Measurements from ENCODE around the gene CLEC3A.
"Not testable (repeated sequence)": the region's sequence is repeated elsewhere in the genome, so short reads cannot be mapped to it uniquely, and the experiment has no call there.

Gene CLEC3A

GRCh38 chr16:78022347-78023060, at the start of gene CLEC3A:
CLEC3A (plus strand) TSS chr16:78022548; CDS start chr16:78022627, 79 bp downstream.
- no peak for FAIRE-seq

DNA sequence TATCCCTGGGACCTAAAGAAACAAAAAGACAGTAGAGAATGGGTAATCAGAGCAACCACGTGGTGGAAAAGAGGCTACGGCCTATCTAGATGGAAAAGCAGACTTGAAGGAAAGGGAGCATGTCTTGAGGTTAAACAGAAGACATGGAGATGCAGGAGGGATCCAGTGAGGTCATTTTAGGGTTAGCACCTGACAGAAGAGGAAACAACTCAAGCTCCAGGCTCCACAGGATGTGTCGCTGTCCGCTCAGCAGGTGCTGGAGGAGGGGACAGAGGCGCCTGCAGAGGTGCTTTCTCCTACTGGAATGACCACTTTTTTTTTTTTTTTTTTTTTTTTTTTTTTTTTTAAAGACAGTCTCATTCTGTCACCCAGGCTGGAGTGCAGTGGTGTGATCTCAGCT, 47.5 kb upstream of the CLEC3A start:
- no peak for FAIRE-seq

GRCh38 chr16:77975942-77976341, 46.4 kb upstream of the CLEC3A start:
- no peak for FAIRE-seq

DNA sequence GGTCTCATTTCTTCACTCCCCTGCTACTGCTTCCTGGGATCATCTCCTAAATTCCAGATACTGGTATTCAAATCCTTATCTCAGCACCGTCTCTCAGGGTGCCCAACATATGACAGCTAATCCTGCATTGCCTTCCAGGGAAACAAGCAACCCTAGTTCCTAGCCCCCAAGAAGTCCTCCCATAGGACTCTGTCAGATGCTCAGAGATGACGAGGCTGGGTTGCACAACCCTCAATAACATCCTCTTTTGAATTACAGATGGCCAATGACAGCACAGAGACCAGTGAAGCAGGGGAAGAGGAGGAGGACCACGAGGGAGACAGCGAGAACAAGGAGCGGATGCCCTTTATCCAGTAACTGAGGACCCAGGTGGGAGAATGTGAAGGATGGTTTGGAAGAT, 45.0 kb upstream of the CLEC3A start:
- no peak for FAIRE-seq

- no peak for FAIRE-seq
Measured at GRCh38 chr16:77985111-77985510, 37.2 kb upstream of the CLEC3A start.

GRCh38 chr16:77986011-77986740, 36.2 kb upstream of the CLEC3A start:
- FAIRE-seq: no peak

- FAIRE-seq: no peak
Measured at GRCh38 chr16:77987810-77988209, 34.5 kb upstream of the CLEC3A start.

- FAIRE-seq: no peak
Measured at GRCh38 chr16:77989846-77990245, 32.5 kb upstream of the CLEC3A start.

DNA sequence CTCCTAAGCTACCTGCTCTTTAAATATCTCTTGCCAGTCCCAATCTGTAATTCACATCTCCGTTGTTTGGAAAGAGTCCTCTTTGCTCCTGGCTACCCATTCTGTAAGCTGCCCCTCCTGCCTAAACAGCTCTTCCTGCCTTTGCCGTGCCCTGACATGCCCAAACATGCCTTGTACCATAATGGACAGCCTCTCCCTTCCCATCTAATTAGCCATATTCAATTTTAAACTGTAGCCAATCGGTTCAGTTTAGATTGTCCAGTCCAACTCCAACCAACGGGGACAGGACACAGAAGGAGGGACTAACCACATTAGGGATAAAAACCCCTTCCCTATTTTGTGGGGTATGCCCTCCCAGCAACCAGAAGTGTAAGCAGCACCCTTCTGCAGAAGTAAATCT, 30.6 kb upstream of the CLEC3A start:
- no peak for FAIRE-seq

- FAIRE-seq: not testable (repeated sequence)
Measured at GRCh38 chr16:77992381-77992780, 30.0 kb upstream of the CLEC3A start.

DNA sequence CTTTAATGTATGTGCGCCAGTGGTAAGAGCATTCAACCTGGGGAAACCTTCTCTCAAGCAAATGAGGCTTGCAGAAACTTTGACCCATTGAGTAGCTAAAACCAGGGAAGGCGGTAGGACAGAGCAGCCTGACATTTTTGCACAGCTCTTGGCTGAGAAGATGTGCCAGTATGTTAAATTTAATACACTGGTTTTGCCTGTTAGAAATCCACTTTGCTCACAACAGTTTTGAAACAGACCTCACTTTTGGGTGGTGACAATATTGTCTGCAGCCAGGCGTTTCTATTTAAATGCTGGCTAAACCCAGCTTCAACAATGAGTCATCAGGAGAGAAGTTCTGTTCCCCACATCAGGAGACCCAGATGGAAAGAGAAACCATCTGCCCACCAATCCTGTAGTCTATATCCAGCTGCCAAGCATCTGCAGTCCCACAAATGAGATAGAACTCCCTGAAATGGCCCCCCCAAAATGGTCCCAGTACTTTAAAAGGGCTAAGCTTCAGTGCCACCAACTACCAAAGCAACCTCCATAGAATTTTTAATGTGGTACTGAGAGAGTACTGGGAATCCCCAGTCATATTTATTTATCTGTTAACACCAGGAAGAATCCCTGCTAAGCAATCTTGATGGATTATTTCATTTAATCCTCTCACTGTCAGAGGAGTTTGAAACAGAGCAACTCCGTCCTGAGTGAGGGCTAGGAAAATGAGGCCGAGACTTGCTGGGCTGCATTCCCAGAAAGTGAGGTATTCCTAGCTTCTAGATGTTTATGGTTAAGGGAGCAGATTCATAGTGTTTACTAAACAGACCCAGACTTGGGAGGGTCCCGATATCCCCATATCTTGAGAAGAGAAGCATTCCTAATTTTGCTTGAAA, 29.0 kb upstream of the CLEC3A start:
- no peak for FAIRE-seq

DNA sequence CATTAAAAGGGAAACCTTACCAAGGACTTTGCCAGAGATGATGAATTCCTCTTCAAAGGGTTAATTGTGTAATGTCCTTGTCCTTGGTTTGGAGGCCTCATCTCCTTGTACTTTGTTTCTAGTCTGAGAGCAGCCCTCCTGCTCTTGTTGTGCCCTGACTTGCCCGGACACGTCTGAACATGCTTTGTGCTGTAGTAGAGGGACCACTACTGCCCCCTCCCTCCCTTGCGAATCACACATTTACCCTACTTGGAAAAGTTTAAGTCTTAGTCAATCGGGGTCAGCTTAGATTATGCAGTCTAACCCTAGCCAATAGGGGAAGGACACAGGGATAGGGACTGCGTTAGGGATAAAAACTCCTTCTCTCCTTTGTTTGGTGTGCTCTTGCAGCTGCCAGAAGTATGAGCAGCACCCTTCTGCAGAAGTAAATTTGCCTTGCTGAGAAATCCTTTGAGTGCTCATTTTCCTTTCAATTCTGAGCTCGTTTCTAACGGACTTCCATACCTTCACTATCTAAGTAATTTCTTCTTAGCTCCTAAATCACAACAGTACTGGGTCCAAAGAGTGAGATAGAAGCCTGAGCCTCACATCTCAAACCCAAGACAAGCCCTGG, 26.4 kb upstream of the CLEC3A start:
- FAIRE-seq: no peak

DNA sequence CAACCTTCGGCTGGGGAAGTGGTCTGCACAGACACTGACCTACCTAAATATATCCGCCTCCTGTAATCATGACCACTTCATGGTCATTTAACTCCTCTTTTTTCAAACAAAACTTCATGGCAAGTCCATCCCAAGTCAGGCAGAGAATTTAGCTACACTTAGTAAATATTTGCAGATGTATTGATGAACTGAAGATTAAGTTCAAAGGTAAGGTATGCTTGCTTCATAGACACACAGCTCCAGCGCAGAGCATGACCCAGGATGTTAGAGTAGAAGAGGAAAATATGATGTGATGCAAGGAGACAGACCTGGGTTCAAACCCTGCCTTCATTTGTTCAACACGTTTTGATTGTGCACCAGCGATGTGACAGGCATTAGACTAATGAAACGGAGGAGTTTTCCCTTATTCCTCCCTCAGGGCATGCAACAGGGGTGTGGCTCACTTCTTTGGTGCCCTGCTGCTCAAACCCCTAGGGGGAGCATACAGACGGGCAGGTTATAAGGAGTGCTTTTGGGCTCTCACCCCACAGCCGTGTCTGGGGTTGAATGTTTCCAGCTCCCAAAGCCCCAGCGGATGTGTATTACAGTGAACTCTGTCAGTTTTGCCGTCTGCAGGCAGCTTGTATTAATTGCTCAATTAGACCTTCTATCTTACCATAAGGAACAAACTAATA, 23.9 kb upstream of the CLEC3A start:
- FAIRE-seq: no peak

GRCh38 chr16:78001451-78002025, 20.8 kb upstream of the CLEC3A start:
- FAIRE-seq: no peak

DNA sequence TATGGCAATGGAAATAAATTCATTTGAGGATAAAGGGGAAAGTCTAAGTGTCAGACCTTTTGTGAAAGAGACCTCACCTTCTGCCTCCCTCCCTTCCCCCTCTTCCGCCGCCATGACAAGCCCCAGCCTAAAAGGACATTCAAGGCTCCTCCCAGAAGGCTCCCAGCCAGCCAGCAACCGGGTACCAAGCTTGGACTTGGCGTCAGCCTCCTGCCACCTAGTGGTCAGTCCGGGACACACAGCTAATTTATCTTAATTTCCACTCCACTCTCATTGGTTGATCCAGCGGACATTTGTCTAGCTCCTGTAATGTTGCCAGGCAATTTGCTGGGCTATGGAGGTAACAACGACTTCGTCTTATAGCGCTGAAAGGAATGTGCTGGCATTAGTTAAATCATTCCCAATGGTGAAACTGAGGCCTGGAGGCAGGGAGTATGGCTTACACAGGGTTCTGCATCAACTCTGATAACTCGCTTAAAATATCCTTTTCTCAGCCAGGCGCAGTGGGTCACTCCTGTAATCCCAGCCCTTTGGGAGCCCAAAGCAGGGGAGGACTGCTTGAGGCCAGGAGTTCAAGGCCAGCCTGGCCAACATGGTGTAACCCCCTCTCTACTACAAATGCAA, 19.3 kb upstream of the CLEC3A start:
- FAIRE-seq: peak; percentile 30

GRCh38 chr16:78004517-78004916, 17.8 kb upstream of the CLEC3A start:
- no peak for FAIRE-seq

DNA sequence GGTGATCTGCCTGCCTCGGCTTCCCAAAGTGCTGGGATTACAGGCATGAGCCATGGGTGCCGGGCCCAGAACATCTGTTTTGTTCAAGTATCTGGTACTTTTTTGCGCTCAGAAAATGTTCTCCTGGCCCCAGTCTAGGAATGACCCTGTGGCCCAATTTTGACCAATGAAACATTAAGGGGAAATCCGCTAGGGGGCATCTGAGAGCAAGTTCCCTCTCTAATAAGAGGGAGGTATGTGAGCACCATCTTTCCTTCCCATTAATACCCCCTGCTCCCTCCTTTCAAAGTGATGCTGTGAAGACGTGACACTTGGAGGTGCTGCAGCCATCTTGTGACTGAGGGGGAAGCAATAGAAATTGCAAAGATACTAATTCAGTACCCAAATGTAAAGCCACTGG, 16.5 kb upstream of the CLEC3A start:
- FAIRE-seq: no peak

- FAIRE-seq: no peak
Measured at GRCh38 chr16:78007121-78007520, 15.2 kb upstream of the CLEC3A start.

- FAIRE-seq: no peak
Measured at GRCh38 chr16:78024159-78024558, 1.8 kb downstream of the CLEC3A start.

DNA sequence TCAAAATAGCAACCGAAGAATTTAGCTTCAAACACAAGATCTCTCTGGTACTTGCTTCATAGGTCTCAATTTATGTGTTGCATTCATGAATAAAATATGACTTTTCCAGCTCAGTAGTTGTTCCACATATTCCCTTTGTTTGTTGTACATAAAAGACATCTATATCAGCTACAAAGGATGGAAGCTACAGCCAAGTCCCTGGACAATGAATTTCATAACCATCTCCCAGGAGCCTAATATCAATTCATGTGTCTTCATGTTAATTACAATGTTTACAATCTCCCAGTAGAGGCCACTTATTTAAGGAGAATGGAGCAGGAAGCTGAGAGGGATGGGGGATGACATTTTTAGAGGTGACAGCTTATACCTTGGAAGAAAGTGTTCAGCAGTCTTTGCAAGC, 3.3 kb downstream of the CLEC3A start:
- FAIRE-seq: no peak

- no peak for FAIRE-seq
Measured at GRCh38 chr16:78028018-78028417, 5.7 kb downstream of the CLEC3A start.

DNA sequence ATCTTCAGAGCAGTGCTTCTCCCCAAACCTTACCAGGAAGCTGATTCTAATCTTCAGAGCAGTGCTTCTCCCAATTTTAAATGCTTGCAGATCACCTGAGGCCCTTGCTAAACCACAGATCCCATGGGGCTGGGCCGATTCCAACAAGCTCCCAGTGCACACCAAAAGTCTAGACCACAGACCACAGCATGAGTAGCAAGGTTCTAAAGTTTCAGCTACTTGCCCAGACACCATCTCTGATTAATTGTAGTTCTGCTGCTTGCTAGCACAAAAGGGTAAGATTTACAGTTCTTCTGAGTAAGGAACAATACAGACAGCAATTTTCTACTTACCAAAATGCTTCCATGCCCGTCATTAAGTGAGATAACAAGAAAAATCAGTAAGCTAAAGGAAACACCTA, 12.2 kb downstream of the CLEC3A start:
- FAIRE-seq: no peak
